ENCODE results near the gene RAB40C.

Gene RAB40C

DNA sequence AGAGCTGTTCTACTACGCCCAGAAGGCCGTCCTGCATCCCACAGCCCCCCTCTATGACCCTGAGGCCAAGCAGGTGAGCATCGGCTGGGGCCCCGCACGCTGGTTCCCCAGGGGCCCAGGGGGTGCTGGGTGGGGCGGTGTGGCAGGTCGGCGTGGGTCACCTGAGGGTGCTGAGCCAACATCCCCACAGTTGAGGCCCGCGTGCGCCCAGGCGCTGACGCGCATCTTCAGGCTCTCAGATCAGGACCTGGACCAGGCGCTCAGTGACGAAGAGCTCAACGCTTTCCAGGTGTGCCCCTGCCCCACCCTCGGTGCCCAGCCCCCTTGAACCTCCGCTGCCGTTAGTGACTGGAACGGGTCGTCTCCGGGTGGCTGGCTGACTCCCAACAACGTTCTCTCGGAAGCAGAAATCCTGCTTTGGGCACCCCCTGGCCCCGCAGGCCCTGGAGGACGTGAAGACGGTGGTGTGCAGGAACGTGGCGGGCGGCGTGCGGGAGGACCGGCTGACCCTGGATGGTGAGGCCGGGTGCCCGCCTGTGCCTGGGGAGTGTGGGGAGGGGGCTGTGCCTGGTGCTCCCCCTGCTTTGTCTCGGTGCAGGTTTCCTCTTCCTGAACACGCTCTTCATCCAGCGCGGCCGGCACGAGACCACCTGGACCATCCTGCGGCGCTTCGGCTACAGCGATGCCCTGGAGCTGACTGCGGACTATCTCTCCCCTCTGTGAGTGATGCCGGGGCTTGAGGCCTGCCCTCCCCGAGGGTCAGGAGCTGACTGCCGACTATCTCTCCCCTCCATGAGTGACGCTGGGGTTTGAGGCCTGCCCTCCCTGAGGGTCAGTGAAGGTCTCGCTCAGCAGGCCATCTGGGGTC, 80.9 kb downstream of the RAB40C start:
- no peak overlapping the region for H3K4me3 ChIP-seq (ENCODE audit: control insufficient read depth in 1 of 7, extremely low read depth in 1 of 7, insufficient read depth in 4 of 7, low read depth in 2 of 7, low read length in 6 of 7)
- no peaks in the 10 kb centered on the region for H3K9me3 ChIP-seq (ENCODE audit: control extremely low read depth in 1 of 5, control insufficient read depth in 4 of 5, insufficient read depth in 2 of 5, low read depth in 1 of 5, low read length in 4 of 5)
- ChIA-PET CTCF (interaction anchor here (1.0 to 1.6 kb wide), 3 partner anchors 8 to 18 kb away, joined by 3 to 4 read pairs (median 4); no protein-coding TSS in a partner anchor), POLR2A (no interaction called here)
- no peak overlapping the region for H3K27ac ChIP-seq (ENCODE audit: insufficient read depth in 1 of 2, low read depth in 1 of 2, low read length in 2 of 2, poor library complexity in 1 of 2, severe bottlenecking in 2 of 2)
- no peak for DNase-seq
- 98% methylated on average over 45 of the region's 52 CpGs for WGBS (ENCODE audit: insufficient coverage)
- peaks cover 0 to 28% (median 23%) of the 10 kb centered on the region in 4 experiments for H3K4me1 ChIP-seq (ENCODE audit: control extremely low read depth in 1 of 4, control insufficient read depth in 4 of 4, insufficient read depth in 4 of 4, low read length in 3 of 4)
- H3K36me3 ChIP-seq (ENCODE audit: control insufficient read depth in 4 of 4, insufficient read depth in 4 of 4, low read length in 3 of 4), result peaks cover 2 to 63% (median 41%) of the 10 kb centered on the region in 4 experiments
- H3K27me3 ChIP-seq (replicated peaks in 2 of 5; ENCODE audit: control insufficient read depth in 4 of 5, insufficient read depth in 5 of 5, low read length in 4 of 5), result peaks cover 0 to 12% (median 0%) of the 10 kb centered on the region in 5 experiments

DNA sequence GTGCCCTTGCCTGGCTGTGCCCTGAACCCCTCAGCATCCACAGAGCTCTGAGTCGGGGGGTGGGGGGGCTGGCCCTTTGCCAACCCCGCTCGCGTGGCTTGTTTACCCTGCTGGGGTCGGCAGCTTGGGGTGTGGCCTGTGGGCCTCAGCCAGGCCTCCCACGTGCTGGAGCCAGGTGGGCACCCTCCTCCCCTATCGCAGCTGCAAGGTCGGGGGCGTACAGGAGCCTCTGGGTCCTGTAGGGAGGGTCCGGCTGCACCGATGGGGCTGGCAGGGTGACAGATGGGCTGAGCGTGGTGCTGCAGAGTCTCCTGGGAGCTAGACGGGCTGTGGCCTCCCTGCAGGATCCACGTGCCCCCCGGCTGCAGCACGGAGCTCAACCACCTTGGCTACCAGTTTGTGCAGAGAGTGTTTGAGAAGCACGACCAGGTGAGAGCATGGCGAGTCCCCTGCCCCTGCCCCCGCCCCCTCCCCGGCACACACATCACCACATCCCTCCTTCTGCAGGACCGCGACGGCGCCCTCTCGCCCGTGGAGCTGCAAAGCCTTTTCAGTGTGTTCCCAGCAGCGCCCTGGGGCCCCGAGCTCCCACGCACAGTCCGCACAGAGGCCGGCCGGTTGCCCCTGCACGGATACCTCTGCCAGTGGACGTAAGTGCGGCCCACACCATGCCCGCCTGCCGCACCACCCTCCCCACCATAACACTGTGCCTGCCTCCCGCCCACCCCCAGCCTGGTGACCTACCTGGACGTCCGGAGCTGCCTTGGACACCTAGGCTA, 81.7 kb downstream of the RAB40C start:
- Histone ChIP-seq H3K36me3 (ENCODE audit: control insufficient read depth in 4 of 4, insufficient read depth in 4 of 4, low read length in 3 of 4) (peaks cover 2 to 58% (median 41%) of the 10 kb centered on the region in 4 experiments), H3K27me3 (replicated peaks in 2 of 5; ENCODE audit: control insufficient read depth in 4 of 5, insufficient read depth in 5 of 5, low read length in 4 of 5) (peaks cover 0 to 19% (median 2%) of the 10 kb centered on the region in 5 experiments), H3K9me3 (ENCODE audit: control extremely low read depth in 1 of 5, control insufficient read depth in 4 of 5, insufficient read depth in 2 of 5, low read depth in 1 of 5, low read length in 4 of 5) (no peaks in the 10 kb centered on the region), H3K4me3 (ENCODE audit: control insufficient read depth in 1 of 7, extremely low read depth in 1 of 7, insufficient read depth in 4 of 7, low read depth in 2 of 7, low read length in 6 of 7) (no peak overlapping the region), H3K27ac (ENCODE audit: insufficient read depth in 1 of 2, low read depth in 1 of 2, low read length in 2 of 2, poor library complexity in 1 of 2, severe bottlenecking in 2 of 2) (no peak overlapping the region), H3K4me1 (ENCODE audit: control extremely low read depth in 1 of 4, control insufficient read depth in 4 of 4, insufficient read depth in 4 of 4, low read length in 3 of 4) (peaks cover 0 to 29% (median 23%) of the 10 kb centered on the region in 4 experiments)
- ChIA-PET POLR2A (no interaction called here), CTCF (interaction anchor here (1.1 to 1.6 kb wide), 2 partner anchors 10 to 17 kb away, joined by 4 read pairs; no protein-coding TSS in a partner anchor)
- 93% methylated on average over 27 of the region's 40 CpGs for WGBS (ENCODE audit: insufficient coverage)
- DNase-seq, result no peak

DNA sequence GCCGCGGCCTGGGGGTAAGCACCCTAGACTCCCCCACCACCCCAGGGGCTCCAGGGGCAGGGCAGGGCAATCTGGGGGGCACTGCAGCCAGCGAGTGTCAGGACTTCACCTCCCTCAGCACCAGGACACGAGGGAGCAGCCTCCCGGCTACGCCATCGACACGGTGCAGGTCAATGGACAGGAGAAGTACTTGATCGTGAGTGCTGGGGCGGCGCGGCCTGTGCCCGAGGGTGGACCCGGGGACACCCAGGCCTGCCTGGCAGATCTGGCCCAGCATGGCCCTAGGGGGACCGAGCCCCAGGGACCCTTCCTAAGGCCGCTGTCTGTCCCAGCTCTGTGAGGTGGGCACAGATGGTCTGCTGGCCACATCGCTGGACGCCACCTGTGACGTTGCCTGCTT, 82.5 kb downstream of the RAB40C start:
- CTCF ChIA-PET, result interaction anchor here (1.6 kb wide), 1 partner anchor 16 kb away, joined by 4 read pairs; no protein-coding TSS in a partner anchor
- Histone ChIP-seq H3K36me3 (ENCODE audit: control insufficient read depth in 4 of 4, insufficient read depth in 4 of 4, low read length in 3 of 4) (peaks cover 2 to 50% (median 41%) of the 10 kb centered on the region in 4 experiments), H3K4me1 (ENCODE audit: control extremely low read depth in 1 of 4, control insufficient read depth in 4 of 4, insufficient read depth in 4 of 4, low read length in 3 of 4) (peaks cover 0 to 26% (median 21%) of the 10 kb centered on the region in 4 experiments), H3K27me3 (replicated peaks in 2 of 5; ENCODE audit: control insufficient read depth in 4 of 5, insufficient read depth in 5 of 5, low read length in 4 of 5) (peaks cover 0 to 27% (median 2%) of the 10 kb centered on the region in 5 experiments), H3K9me3 (ENCODE audit: control extremely low read depth in 1 of 5, control insufficient read depth in 4 of 5, insufficient read depth in 2 of 5, low read depth in 1 of 5, low read length in 4 of 5) (no peaks in the 10 kb centered on the region), H3K27ac (ENCODE audit: insufficient read depth in 1 of 2, low read depth in 1 of 2, low read length in 2 of 2, poor library complexity in 1 of 2, severe bottlenecking in 2 of 2) (no peak overlapping the region), H3K4me3 (ENCODE audit: control insufficient read depth in 1 of 7, extremely low read depth in 1 of 7, insufficient read depth in 4 of 7, low read depth in 2 of 7, low read length in 6 of 7) (no peak overlapping the region)
- POLR2A ChIA-PET, result no interaction called here
- WGBS (ENCODE audit: insufficient coverage), result over 99% methylated on average over 16 of the region's 19 CpGs
- DNase-seq, result no peak

DNA sequence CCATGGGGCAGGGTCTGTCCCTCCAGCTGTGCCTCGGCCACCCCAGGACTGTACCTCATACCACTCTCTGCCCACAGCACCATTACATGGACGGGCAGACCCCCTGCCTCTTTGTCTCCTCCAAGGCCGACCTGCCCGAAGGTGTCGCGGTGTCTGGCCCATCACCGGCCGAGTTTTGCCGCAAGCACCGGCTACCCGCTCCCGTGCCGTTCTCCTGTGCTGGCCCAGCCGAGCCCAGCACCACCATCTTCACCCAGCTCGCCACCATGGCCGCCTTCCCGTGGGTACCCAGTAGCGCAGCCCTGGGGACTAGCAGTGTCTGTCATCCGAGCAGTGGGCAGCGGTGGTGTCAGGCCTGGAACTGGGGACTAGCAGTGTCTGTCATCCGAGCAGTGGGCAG, 83.0 kb downstream of the RAB40C start:
- POLR2A ChIA-PET, result no interaction called here
- DNase-seq, result no peak
- Histone ChIP-seq H3K27me3 (replicated peaks in 2 of 5; ENCODE audit: control insufficient read depth in 4 of 5, insufficient read depth in 5 of 5, low read length in 4 of 5) (peaks cover 0 to 32% (median 2%) of the 10 kb centered on the region in 5 experiments), H3K4me3 (ENCODE audit: control insufficient read depth in 1 of 7, extremely low read depth in 1 of 7, insufficient read depth in 4 of 7, low read depth in 2 of 7, low read length in 6 of 7) (no peak overlapping the region), H3K36me3 (ENCODE audit: control insufficient read depth in 4 of 4, insufficient read depth in 4 of 4, low read length in 3 of 4) (peaks cover 2 to 50% (median 40%) of the 10 kb centered on the region in 4 experiments), H3K4me1 (ENCODE audit: control extremely low read depth in 1 of 4, control insufficient read depth in 4 of 4, insufficient read depth in 4 of 4, low read length in 3 of 4) (peaks cover 0 to 22% (median 19%) of the 10 kb centered on the region in 4 experiments), H3K9me3 (ENCODE audit: control extremely low read depth in 1 of 5, control insufficient read depth in 4 of 5, insufficient read depth in 2 of 5, low read depth in 1 of 5, low read length in 4 of 5) (no peaks in the 10 kb centered on the region), H3K27ac (ENCODE audit: insufficient read depth in 1 of 2, low read depth in 1 of 2, low read length in 2 of 2, poor library complexity in 1 of 2, severe bottlenecking in 2 of 2) (no peak overlapping the region)
- 96% methylated on average over 19 of the region's 21 CpGs for WGBS (ENCODE audit: insufficient coverage)
- CTCF ChIA-PET, result interaction anchor here (1.0 kb wide), 1 partner anchor 11 kb away, joined by 4 read pairs; the partner anchor contains the start of gene JMJD8

DNA sequence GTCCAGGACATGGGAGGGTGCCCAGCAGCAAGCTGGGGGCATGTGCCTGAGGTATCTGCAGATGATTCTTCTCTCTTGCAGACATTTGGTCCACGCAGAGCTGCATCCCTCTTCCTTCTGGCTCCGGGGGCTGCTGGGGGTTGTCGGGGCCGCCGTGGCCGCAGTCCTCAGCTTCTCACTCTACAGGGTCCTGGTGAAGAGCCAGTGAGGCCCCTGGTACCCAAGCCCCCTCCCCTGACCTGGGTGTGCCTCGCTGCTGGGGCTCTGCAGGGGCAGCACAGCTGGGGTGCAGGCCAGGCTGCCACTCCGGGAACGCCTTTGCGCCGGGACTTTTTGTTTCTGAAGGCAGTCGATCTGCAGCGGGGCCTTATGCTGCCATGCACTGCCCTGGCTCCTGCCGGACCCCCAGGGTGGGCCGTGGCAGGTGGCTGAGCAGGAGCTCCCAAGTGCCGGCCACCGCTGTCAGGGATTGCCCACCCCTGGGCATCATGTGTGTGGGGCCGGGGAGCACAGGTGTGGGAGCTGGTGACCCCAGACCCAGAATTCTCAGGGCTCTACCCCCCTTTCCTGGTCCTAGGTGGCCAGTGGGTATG, 83.6 kb downstream of the RAB40C start:
- WGBS (ENCODE audit: insufficient coverage), result 93% methylated on average over 18 of the region's 18 CpGs
- Histone ChIP-seq H3K27ac (ENCODE audit: insufficient read depth in 1 of 2, low read depth in 1 of 2, low read length in 2 of 2, poor library complexity in 1 of 2, severe bottlenecking in 2 of 2) (no peak overlapping the region), H3K4me1 (ENCODE audit: control extremely low read depth in 1 of 4, control insufficient read depth in 4 of 4, insufficient read depth in 4 of 4, low read length in 3 of 4) (peaks cover 0 to 19% (median 17%) of the 10 kb centered on the region in 4 experiments), H3K36me3 (ENCODE audit: control insufficient read depth in 4 of 4, insufficient read depth in 4 of 4, low read length in 3 of 4) (peaks cover 2 to 50% (median 40%) of the 10 kb centered on the region in 4 experiments), H3K9me3 (ENCODE audit: control extremely low read depth in 1 of 5, control insufficient read depth in 4 of 5, insufficient read depth in 2 of 5, low read depth in 1 of 5, low read length in 4 of 5) (no peaks in the 10 kb centered on the region), H3K4me3 (ENCODE audit: control insufficient read depth in 1 of 7, extremely low read depth in 1 of 7, insufficient read depth in 4 of 7, low read depth in 2 of 7, low read length in 6 of 7) (no peak overlapping the region), H3K27me3 (replicated peaks in 2 of 5; ENCODE audit: control insufficient read depth in 4 of 5, insufficient read depth in 5 of 5, low read length in 4 of 5) (peaks cover 0 to 32% (median 2%) of the 10 kb centered on the region in 5 experiments)
- CTCF ChIA-PET, result interaction anchor here (0.8 to 1.0 kb wide), 2 partner anchors 10 to 79 kb away, joined by 3 to 4 read pairs; partner anchors contain the start of gene JMJD8
- DNase-seq, result no peak
- POLR2A ChIA-PET, result no interaction called here

DNA sequence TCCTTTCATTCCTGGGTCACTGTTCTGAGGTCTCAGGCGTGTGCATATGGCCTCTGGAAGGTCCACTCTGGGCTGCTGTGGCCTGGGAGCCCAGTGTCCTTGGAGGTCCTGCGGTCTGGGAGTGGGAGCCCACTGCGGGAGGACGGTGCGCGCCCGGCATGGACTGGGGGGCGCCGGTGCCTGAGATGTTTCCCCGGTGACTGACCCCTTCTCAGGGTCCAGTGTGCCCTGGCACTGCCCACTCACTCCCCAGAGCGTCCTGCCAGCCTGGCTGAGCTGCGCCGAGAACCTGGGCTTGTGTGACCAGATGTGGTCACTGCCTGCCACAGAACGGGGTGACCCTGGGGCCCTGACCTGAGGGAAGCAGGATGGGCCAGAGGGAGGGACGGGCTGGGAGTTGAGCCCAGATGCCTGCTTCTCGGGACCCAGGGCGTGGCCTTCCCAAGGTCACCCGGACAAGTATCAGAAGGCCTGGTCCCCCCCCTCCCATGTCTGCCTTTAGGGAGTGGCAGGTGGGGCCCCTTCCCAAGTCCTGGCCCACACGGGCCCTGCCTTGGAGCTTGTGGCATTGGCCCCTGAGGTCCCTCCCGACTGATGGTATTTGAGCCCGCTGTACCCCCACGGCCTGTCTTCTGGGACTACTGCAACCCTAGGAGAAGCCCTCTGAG, 84.5 kb downstream of the RAB40C start:
- CTCF ChIA-PET, result interaction anchor here (0.8 kb wide), 1 partner anchor 78 kb away, joined by 3 read pairs; no protein-coding TSS in a partner anchor

More for the DNA sequence above, 84.5 kb downstream of the RAB40C start:
- Histone ChIP-seq H3K4me3 (ENCODE audit: control insufficient read depth in 1 of 7, extremely low read depth in 1 of 7, insufficient read depth in 4 of 7, low read depth in 2 of 7, low read length in 6 of 7) (no peak overlapping the region), H3K27me3 (replicated peaks in 2 of 5; ENCODE audit: control insufficient read depth in 4 of 5, insufficient read depth in 5 of 5, low read length in 4 of 5) (peaks cover 0 to 32% (median 2%) of the 10 kb centered on the region in 5 experiments), H3K27ac (ENCODE audit: insufficient read depth in 1 of 2, low read depth in 1 of 2, low read length in 2 of 2, poor library complexity in 1 of 2, severe bottlenecking in 2 of 2) (no peak overlapping the region), H3K36me3 (ENCODE audit: control insufficient read depth in 4 of 4, insufficient read depth in 4 of 4, low read length in 3 of 4) (peaks cover 2 to 49% (median 40%) of the 10 kb centered on the region in 4 experiments), H3K9me3 (ENCODE audit: control extremely low read depth in 1 of 5, control insufficient read depth in 4 of 5, insufficient read depth in 2 of 5, low read depth in 1 of 5, low read length in 4 of 5) (no peaks in the 10 kb centered on the region), H3K4me1 (ENCODE audit: control extremely low read depth in 1 of 4, control insufficient read depth in 4 of 4, insufficient read depth in 4 of 4, low read length in 3 of 4) (peaks cover 0 to 17% (median 14%) of the 10 kb centered on the region in 4 experiments)
- POLR2A ChIA-PET, result no interaction called here
- WGBS (ENCODE audit: insufficient coverage), result 95% methylated on average over 19 of the region's 22 CpGs
- no peak for DNase-seq

Data from common myeloid progenitor, CD34-positive (primary cell).